Vagina (tissue), 2 donors: ENCODE measurements around the gene KCNQ2.

Source experiments
- POLR2A ChIP-seq, 2 donors: fragments of 450-650 bp; IDR thresholded peaks; one replicate each; pipeline ENCODE4 v1.6.1; 2017; ENCODE audit warnings: antibody characterized with exemption in 2 of 2, mild to moderate bottlenecking in 2 of 2, moderate library complexity in 2 of 2
- POLR2AphosphoS5 ChIP-seq, 2 donors: sonication (generic); formaldehyde crosslinking; IDR thresholded peaks; one replicate each; pipeline ENCODE4 v1.9.0; 2017; ENCODE audit warnings: antibody characterized with exemption in 2 of 2, mild to moderate bottlenecking in 2 of 2, low read depth in 1 of 2; ENCODE audit not compliant: insufficient read depth in 1 of 2

- no peak for TF ChIP-seq POLR2A (IDR thresholded peaks at IDR 0.05)
- no peak for TF ChIP-seq POLR2AphosphoS5 (IDR thresholded peaks at IDR 0.05; ENCODE audit: insufficient read depth in 1 of 2, low read depth in 1 of 2)
These were observed 76.7 kb downstream of the KCNQ2 start for GRCh38 chr20:63395723-63396122.
